Measurements from ENCODE around the gene ZFHX3. TPM values are rescaled to one million over a fixed set of nuclear protein-coding genes. Genes with fewer than 3 reads are reported as not detected.

The ZFHX3 gene
- total and polyA plus RNA-seq, 2 donors (not counting 3 experiments of a cell fraction or from before 2014, with no cell fraction given) = 3.7 to 18.8 TPM

DNA sequence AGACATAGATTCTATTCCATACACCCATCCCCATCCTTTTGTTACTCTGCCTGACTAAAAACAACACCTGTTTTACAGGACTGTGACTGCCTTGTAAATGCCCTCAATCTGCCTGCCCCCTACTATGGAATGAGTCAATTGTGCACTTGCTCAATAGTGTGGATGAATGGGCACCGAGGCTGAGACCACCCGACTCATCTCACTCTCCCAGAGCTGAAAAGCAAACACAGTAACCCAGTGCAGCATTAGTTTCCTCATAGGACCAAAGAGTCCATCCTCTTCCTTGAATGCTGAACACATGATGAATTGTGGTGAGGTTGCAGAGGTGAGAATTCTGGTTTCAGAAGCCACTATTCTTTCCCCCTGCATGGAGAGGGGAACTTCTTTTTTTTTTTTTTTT is 233.7 kb downstream of the ZFHX3 start:
- Histone ChIP-seq H3K9ac (replicated peaks; ENCODE audit: extremely low read depth, insufficient read depth, low read length) (no peak overlapping the region), H3K79me2 (ENCODE audit: control insufficient read depth, insufficient read depth, low read length) (no peaks in the 10 kb centered on the region), H3K4me2 (ENCODE audit: insufficient read depth, low read length) (no peak overlapping the region), H3K36me3 (ENCODE audit: control insufficient read depth in 2 of 2, extremely low read depth in 1 of 2, insufficient read depth in 2 of 2, low read length in 2 of 2) (peaks cover 0 to 8% of the 10 kb centered on the region in 2 experiments), H3K27ac (ENCODE audit: insufficient read depth, low read depth, low read length) (no peak overlapping the region), H3K9me1 (replicated peaks; ENCODE audit: control insufficient read depth, extremely low read depth, insufficient read depth, low read length) (no peaks in the 10 kb centered on the region), H2AFZ (ENCODE audit: low read depth, low read length) (no peak overlapping the region), H3K4me1 (ENCODE audit: control insufficient read depth, extremely low read depth, insufficient read depth, low read length) (no peaks in the 10 kb centered on the region), H3K27me3 (ENCODE audit: control insufficient read depth in 2 of 2, insufficient read depth in 2 of 2, low read length in 2 of 2) (no peaks in the 10 kb centered on the region), H3K9me3 (replicated peaks; ENCODE audit: control insufficient read depth, insufficient read depth, low read length) (no peaks in the 10 kb centered on the region), H4K20me1 (replicated peaks; ENCODE audit: control insufficient read depth, extremely low read depth, insufficient read depth, low read length) (no peaks in the 10 kb centered on the region), H3K4me3 (replicated peaks in 1 of 3; ENCODE audit: insufficient read depth in 1 of 3, low read depth in 1 of 3, low read length in 3 of 3) (no peak overlapping the region)
- TF ChIP-seq JUN (IDR thresholded peaks at IDR 0.05; ENCODE audit: borderline replicate concordance, insufficient read depth, insufficient read length, low read depth) = no peak
- TF ChIP-seq POLR2A (IDR thresholded peaks at IDR 0.05; ENCODE audit: low read depth, low read length) = no peak
- TF ChIP-seq FOS (IDR thresholded peaks at IDR 0.05; ENCODE audit: borderline replicate concordance, insufficient read depth, low read length) = no peak
- POLR2A ChIA-PET = no interaction called here
- CTCF ChIA-PET = interaction anchor here (0.7 to 1.0 kb wide), 3 partner anchors 18 to 424 kb away, joined by 3 to 6 read pairs (median 4); no protein-coding TSS in a partner anchor
- FAIRE-seq (no peak), DNase-seq (ENCODE audit: low read depth, low spot score) (no peak)
- intact Hi-C loops (cut with micrococcal nuclease) = no loop called here
- dilution Hi-C loops (cut with MboI; ENCODE audit: extremely low pct_ligation_motif_present, low sequenced_read_pairs) = no loop called here
- BruUV-seq (replicated peaks) = no TSS peak

DNA sequence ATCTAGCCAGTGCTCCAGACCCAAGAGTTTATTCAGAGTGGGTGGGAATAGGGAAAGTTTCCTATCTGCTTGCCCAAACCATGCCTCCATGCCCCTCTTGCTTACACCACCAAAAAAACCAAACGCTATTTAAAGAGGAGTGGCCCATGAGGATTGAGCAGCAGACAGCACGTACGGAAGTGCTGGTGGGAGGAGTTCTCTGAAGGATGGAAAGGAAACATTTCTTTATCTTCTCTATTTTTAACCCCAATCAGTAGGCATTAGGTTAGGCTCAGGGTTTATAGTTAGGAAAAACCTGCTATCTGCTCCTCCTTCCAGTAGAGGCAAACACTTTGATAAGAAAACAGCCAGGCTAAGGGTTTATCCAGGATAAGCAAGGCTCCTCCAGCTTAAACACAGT is 235.3 kb downstream of the ZFHX3 start:
- H2AFZ ChIP-seq (ENCODE audit: low read depth, low read length) = no peak overlapping the region
- H3K36me3 ChIP-seq (ENCODE audit: control insufficient read depth in 2 of 2, extremely low read depth in 1 of 2, insufficient read depth in 2 of 2, low read length in 2 of 2) = peaks cover 0 to 8% of the 10 kb centered on the region in 2 experiments
- ChIA-PET CTCF (no interaction called here), POLR2A (no interaction called here)
- H3K4me2 ChIP-seq (ENCODE audit: insufficient read depth, low read length) = no peak overlapping the region
- H3K9me1 ChIP-seq (replicated peaks; ENCODE audit: control insufficient read depth, extremely low read depth, insufficient read depth, low read length) = no peaks in the 10 kb centered on the region
- H3K27me3 ChIP-seq (ENCODE audit: control insufficient read depth in 2 of 2, insufficient read depth in 2 of 2, low read length in 2 of 2) = no peaks in the 10 kb centered on the region
- FAIRE-seq = no peak
- intact Hi-C loops (cut with micrococcal nuclease) (no loop called here), dilution Hi-C loops (cut with MboI; ENCODE audit: extremely low pct_ligation_motif_present, low sequenced_read_pairs) (no loop called here)
- H3K4me3 ChIP-seq (replicated peaks in 1 of 3; ENCODE audit: insufficient read depth in 1 of 3, low read depth in 1 of 3, low read length in 3 of 3) = no peak overlapping the region
- no peaks in the 10 kb centered on the region for H3K9me3 ChIP-seq (replicated peaks; ENCODE audit: control insufficient read depth, insufficient read depth, low read length)
- no peak for TF ChIP-seq JUN (IDR thresholded peaks at IDR 0.05; ENCODE audit: borderline replicate concordance, insufficient read depth, insufficient read length, low read depth)
- no peak for TF ChIP-seq EZH2 (IDR thresholded peaks at IDR 0.05; ENCODE audit: borderline replicate concordance, low read depth, low read length, severe bottlenecking)
- TF ChIP-seq FOS (IDR thresholded peaks at IDR 0.05; ENCODE audit: borderline replicate concordance, insufficient read depth, low read length) = no peak
- no peak for TF ChIP-seq POLR2AphosphoS5 (IDR thresholded peaks at IDR 0.05; ENCODE audit: insufficient read depth, low read depth, low read length)
- H4K20me1 ChIP-seq (replicated peaks; ENCODE audit: control insufficient read depth, extremely low read depth, insufficient read depth, low read length) = no peaks in the 10 kb centered on the region
- H3K4me1 ChIP-seq (ENCODE audit: control insufficient read depth, extremely low read depth, insufficient read depth, low read length) = no peaks in the 10 kb centered on the region
- no peaks in the 10 kb centered on the region for H3K79me2 ChIP-seq (ENCODE audit: control insufficient read depth, insufficient read depth, low read length)
- no peak for DNase-seq (ENCODE audit: low read depth, low spot score)
- no TSS peak for BruUV-seq (replicated peaks)
- no peak overlapping the region for H3K9ac ChIP-seq (replicated peaks; ENCODE audit: extremely low read depth, insufficient read depth, low read length)
- no peak overlapping the region for H3K27ac ChIP-seq (ENCODE audit: insufficient read depth, low read depth, low read length)

All from endothelial cell of umbilical vein (primary cell).